Measurements from ENCODE around the gene ADIG.

Gene ADIG

DNA sequence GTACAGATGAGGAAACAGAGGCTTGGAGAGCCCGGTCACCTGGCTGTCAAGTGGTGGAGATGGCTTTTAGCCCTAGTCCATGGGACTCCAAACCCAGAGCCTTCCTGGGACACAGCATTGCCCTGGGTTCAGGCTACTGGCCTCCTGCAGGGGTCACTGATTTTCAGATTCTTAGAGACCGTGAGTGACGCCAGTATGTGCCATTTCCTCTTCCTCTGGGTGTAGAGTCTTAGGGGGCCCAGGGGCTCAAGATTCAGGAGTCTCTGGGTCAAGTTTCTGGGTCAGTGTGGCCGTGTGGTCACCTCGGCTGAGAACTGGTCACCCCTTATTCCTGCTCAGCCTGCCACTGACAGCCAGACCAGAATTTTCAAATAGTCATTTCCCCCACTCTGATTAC lies 21.2 kb downstream of the ADIG start:
- DNase-seq (ENCODE audit: low read depth, low spot score) = no peak

DNA sequence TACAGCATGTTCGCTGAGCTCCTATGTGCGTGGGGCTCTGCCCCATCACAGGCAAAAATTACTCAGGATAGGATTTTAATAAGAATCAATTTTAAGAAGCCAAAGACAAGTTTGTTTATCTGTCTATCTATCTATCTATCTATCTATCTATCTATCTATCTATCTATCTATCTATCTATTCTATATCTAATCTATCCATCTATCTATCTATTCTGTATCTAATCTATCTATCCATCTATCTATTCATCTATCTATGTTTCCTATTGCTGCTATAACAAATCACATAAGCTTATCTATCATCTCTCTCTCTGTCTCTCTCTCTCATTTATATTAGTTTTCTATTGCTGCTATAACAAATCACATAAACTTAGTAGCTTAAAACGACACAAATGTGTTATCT lies 22.3 kb downstream of the ADIG start:
- DNase-seq (ENCODE audit: low read depth, low spot score) = no peak

DNA sequence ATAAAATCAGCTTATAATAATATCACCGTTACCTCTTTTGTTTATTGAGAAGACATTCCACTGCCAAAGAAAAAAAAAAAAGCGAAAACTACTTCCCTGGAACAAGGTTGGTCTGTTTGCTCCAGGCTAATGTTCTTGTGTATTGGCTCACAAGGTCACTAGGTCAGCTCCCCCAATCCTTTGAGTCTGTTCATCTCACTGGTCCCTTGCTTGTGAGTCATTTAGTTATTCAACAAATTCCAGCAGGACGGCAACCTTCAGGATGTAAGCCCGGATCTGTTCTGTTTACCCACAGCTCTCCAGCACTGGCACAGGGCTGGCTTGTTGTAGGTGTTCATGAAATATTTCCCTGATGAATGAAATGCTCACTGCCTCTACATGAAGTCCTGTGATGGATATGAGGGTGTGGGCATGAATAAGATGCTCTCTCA lies 23.9 kb downstream of the ADIG start:
- no peak for DNase-seq (ENCODE audit: low read depth, low spot score)

DNA sequence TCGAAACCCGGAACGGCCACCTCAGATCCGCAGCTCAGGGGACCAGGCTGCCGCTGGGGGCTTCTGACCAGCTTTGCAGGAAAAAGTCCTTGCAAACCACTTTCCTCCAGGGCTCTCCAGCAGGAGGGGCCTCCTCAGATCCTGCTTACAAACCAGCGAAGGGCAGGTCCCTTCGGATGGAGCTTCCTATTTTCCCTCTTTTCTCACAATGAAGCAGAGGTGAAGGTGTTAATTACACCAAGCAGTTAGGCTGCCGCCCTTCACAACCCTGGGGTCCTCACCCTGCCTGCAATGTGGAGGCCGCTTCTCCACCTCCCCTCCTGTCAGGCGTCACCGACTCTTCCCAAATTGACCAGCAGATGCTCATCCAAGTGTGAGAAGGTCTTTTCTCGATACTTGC lies 26.4 kb downstream of the ADIG start:
- DNase-seq (ENCODE audit: low read depth, low spot score) = no peak

DNA sequence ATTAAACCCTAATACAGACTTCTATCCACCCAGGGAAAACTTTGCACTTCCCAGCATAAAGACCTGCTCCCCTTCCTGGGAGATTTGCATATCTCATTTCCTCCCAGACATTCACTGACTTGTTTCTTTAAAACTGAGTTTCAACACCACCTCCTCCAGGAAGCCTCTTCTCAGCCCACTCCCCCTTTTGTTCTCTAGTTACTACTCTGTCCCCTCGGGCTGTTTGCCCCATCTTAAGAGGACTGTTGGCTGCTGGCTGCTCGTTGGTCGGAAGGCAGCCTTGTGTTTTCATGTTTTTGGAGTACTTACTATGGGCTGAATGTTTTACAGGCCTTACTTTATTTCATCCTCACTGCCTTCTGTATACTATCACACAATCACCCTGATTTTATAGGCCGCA lies 27.2 kb downstream of the ADIG start:
- no peak for DNase-seq (ENCODE audit: low read depth, low spot score)

DNA sequence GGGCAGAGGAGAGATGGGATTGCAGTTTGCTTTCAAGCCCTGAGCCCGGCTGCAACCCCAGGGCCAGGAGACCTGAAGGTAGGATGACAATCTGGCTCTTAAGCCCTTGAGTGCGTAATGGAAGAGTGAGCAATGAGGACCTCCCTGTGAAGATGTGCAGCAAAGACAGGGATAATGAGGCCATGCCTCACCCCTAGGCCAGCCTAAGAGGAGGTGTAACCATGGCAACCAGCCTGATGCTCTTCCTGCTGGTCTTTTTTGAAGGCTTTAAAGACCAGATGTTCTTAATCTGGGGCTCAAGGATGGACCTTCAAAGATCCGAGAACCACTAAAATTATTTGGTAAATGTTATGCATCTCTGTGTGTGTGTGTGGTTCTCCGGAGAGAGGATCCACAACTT lies 28.8 kb downstream of the ADIG start:
- DNase-seq (ENCODE audit: low read depth, low spot score) = no peak

DNA sequence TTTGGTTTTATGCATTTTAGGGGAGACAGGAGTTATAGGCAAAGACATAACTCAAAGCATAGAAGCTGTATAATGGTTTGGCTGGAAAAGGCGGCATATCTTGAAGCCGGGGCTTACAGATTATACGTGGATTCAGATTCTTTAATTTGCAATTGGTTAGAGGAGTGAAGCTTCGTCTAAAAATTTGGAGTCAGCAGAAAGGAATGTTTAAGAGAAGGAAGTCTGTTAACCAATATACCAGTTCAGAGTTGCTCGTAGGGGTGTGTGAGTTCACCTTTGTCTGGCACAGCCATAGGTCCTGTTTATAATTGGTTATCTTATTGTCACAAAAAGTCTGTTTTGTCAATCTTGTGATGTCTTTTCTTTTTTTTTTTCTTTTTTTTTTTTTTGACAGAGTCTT lies 29.5 kb downstream of the ADIG start:
- DNase-seq (ENCODE audit: low read depth, low spot score) = no peak

DNA sequence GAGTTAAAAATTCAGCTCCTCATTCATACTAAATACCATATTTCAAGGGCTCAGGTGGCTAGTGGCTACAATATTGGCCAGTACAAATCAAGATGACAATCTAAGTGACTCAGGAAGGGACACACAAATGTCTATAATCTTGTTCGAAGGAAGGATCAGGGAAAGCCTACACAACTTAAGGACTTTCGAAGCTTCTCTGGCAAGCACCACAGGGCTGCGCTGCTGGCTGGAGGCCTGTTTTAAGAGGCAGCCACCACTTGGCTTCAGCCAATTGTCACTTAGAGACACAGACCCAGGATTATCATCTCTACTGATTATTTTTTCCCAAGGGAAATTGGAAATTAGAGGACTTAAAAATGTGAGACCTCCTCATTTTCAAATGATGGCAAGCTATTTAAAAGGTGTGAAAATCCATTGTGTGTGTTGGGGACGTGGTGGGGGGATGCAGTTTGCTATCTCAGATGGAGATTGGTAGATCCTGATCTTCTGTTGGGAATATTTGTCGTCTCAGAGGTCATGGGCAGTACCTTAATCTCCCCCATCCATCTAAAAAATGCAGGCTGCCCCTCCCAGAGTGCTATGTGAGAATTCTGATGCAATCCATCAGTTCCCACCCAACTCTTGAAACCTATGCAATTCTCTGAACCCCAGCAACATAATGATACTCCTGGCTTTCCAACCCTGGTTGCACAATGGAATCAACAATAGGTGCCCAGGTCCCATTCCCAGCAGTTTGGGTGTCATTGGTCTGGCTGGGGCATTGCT lies 31.9 kb downstream of the ADIG start:
- no peak for DNase-seq (ENCODE audit: low read depth, low spot score)

DNA sequence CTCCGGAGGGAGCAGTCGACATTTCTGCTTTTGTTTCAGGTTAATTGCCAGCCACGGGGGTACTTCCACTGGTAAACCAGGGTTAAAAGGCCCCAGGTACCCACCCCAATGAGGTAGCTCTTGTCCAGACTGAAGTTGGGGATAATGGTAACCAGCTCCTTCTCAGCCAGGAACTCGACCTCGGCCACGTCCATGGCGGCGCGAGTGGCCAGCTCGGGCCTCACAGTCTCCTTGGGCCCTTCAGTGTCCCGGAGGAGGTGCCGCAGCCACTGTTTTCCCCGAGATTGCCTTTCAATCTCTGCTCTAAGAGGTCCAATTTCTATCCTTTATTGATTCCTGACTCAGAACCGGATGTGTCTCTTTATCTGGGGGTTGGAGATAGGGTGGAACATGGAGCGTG lies 34.3 kb downstream of the ADIG start:
- no peak for DNase-seq (ENCODE audit: low read depth, low spot score)

DNA sequence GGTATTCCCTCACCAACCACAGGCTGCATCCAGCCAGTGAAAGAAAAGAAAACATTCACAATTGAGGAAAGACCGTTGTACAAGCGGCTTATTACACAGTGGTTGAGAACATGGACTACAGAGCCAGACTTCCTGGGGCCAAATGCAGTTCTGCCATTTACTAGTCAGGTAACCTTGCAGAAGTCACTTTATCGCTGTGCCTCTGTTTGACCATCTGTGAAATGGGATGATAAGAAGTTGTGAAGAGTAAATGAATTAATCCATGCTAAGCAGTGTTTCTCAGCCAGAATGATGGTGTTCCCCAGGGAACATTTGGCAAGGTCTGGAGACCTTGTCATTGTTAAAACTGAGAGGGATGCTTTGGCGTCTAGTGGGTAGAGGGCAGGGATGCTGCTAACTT lies 35.5 kb downstream of the ADIG start:
- no peak for DNase-seq (ENCODE audit: low read depth, low spot score)

DNA sequence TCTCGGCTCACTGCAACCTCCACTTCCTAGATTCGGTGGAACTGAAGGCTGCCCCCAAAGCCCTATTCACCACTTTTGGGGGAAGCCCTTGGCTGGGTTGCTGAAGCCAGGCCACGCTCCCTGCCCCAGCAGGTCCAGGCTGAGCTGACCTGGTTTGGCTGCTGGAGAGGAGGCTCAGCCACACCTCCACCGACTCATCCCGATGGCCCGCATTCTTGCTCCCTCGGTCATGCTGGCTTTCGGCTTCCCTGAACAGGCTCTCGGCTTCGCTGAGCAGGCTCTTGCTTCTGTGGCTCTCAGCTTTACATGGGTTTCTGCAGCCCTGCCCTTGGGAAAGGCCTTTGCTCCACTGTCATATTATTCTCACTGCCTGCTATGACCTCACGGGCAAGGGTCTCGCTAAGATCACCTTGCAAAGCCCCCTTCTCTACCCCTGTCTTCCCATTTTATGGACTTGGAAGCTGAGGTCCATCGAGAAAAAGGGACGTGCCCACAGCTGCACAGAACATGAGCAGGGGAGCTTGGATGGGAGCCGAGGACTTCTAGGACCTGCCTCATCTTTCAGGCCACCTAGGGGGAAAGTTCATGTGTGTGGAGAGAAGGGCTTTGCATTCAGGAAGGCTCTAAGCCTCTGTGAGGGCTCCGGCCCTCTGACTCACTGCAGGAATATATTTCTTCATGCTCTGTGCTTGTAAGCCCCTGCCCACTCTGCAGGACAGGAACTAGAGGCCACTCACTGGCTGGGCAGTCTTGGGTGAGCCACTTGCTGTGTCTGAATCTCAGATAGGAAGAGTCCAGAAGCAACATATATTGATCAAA lies 36.2 kb downstream of the ADIG start:
- no peak for DNase-seq (ENCODE audit: low read depth, low spot score)

DNA sequence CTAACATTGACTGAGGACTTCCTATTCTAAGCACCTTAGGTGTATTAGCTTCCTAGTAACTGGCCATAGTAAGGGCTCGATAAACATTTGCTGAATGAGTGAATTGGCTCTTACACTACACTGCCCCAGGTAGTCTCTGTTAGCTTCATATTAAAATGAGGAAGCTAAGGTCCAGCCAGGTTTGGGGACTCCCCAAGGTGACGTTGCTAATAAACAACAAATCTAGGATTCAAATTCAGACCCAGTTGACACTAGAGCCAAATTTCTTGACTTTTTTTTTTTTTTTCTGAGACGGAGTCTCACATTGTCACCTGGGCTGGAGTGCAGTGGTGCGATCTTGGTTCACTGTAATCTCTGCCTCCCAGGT lies 36.8 kb downstream of the ADIG start:
- DNase-seq (ENCODE audit: low read depth, low spot score) = no peak

DNA sequence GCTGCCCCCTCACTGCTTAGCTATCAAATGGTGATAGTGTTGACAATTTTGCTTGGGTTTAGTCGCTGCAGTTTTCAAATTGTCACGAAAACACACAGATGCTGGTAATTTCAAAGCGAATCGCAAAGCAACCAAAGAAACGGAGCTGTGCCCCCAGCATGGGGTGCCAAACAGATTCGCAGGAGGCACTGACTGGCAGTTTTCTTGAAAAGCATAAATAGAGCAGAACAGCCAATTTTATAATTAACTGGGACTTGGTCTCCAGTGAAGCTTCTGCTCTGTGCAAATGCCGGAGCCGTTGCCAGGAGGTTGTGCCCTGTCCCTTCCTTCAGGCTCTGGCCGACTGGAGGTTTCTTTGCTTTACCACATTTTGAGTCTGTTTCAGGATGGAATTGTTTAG lies 39.4 kb downstream of the ADIG start:
- no peak for DNase-seq (ENCODE audit: low read depth, low spot score)

DNA sequence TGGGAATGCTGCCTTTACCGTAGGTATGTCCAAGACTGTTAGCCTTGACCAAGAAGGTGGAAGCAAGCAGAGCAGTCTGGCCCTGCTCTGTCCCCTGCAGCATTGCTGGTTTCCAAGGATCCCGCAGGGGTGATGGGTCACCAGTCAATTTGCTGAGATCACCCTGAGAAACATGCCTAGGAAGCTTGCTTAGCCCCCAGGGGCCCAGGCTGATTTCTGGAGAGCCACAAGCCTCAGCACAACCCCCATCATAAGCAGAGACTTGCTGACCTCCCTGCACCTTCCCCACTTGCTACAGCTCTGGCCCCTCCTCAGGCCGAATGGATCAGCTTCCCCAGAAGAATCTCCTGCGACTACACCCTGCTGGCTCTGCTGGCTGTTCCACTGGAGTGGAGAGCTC lies 42.1 kb downstream of the ADIG start:
- DNase-seq (ENCODE audit: low read depth, low spot score) = no peak

DNA sequence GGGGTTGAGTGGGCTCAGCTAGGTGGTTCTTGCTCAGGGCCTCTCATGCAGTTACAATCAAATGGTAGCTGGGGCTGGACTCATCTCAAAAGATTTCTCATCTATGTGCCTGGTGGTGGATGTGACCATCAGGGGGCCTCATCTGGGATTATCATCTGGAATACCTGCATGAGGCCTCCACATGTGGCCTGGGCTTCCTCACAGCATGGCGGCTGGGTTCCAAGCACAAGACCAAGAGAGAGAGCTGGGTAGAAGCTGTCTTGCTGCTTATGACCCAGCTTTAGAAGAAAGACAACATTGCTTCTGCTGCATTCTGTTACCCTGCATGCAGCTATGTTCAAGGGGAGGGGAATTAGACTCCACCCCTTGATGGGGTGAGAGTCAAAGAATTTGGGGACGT lies 43.1 kb downstream of the ADIG start:
- DNase-seq (ENCODE audit: low read depth, low spot score) = no peak

DNA sequence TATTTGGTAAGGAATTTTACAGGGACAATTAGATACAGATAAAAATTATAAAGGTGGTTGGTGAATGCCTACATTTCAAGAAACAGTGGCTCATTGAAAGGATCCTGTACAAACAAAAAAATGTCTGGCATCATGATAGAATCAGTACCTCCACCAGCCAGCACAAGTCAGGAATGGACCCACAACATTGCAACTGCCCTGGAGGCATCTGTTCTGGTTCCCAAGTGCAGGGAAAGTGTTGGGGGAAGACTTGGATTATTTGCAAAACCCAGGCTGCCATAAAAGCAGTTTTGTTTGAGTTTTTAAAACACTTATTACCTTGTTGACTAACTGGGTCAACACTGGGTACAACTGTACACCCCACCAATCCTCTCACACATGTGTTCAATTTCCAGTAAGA lies 44.9 kb downstream of the ADIG start:
- DNase-seq (ENCODE audit: low read depth, low spot score) = no peak

DNA sequence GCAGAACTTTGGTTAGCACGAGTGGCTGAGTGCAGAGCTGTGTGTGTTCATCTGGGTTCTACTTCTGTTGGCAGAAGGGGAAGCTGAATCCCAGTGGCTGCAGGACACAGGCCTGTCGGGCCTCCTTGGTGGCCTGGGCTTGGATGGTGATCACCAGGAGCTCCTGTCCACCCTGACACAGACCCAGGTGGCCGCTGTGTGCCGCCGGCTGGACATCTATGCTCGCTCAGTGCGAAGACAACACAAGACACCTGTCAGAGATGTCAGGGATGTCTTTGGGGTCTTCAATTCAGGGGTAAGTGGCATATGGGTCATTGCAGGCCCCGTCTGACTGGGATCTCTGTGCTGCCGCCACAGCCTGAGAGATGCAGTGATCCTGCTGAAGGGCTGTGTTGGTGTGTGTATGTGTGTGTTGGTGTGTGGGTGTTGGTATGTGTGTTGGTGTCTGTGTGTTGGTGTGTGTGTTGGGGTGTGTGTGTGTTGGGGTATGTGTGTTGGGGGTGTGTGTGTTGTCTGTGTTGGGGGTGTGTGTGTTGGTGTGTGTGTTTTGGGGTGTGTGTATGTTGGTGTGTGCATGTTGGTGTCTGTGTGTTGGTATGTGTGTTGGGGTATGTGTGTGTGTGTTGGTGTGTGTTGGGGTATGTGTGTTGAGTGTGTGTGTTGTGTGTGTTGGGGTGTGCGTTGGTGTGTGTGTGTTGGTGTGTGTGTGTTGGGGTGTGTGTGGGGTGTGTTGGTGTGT lies 46.1 kb downstream of the ADIG start:
- DNase-seq (ENCODE audit: low read depth, low spot score) = no peak

DNA sequence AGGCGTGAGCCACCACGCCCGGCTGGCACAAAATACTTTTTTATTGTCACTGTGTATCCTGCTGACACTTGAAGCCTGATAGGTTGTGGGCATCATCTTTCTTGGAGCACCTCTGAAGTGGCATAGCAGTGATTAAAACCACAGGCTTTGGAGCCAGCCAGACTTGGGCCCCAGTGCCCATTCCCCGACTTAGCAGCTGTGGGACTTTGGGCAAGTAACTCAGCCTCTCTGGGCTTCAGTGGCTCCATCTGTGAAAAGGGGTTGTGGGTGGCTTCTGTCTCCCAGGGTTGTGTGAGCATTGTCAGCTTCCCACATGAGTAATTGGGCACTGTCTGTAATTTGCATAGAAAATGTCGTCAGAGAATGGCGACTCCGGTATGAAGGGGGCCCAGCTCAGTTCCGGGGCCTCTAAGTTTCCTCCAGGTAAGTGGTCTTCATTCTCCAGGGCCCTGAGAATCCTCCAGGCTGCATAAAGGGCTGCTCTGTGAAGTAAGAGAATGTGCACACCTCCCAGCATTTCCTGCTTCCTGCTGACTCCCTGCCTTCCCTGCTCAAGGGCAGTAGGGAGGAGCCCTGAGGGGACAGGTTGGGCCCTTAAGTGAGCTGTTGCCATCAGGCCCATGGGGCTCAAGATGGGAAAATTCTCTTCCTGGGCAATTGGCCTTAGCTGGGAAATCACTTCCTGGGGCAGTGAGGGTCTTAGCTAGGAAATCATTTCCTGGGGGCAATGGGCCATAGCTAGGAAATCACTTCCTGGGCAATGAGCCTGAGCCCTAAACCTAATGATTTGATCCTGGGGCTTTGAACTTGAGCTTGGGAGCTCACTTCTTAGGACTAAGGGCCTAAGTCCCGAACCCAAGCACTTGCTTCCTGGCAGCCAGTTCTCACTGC lies 47.8 kb downstream of the ADIG start:
- no peak for DNase-seq (ENCODE audit: low read depth, low spot score)

DNA sequence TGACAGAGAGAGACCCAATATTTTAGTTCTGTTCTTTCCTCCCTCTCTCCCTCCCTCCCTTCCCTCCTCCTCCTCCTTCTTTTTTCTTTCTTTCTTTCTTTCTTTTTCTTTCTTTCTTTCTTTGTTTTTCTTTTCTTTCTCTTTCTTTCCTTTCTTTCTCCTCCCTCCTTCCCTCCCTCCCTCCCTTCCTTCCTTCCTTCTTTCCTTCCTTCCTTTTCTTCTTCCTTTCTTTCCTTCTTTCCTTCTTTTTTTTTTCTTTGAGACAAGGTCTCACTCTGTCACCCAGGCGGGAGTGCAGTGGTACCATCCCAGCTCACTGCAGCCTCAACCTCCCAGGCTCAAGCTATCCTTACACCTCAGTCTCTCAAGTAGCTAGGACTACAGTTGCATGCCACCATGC lies 49.0 kb downstream of the ADIG start:
- no peak for DNase-seq (ENCODE audit: low read depth, low spot score)

DNA sequence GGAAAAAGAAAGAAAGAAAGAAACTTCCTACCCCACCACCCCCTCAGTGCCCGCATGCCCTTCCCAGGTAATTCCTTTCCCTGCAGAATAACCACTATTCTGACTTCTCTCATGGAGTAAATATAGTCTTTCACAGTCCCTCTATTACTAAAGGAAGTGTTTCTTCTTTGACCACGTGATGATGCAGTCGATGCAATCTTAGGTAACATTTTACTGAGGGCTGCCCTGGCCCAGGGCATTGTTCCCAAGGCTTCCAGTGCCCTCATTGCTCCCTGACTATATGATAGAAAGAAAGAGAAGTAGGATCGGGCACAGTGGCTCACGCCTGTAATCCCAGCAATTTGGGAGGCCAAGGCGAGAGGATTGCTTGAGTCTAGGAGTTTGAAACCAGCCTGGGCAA lies 49.7 kb downstream of the ADIG start:
- DNase-seq (ENCODE audit: low read depth, low spot score) = no peak

DNA sequence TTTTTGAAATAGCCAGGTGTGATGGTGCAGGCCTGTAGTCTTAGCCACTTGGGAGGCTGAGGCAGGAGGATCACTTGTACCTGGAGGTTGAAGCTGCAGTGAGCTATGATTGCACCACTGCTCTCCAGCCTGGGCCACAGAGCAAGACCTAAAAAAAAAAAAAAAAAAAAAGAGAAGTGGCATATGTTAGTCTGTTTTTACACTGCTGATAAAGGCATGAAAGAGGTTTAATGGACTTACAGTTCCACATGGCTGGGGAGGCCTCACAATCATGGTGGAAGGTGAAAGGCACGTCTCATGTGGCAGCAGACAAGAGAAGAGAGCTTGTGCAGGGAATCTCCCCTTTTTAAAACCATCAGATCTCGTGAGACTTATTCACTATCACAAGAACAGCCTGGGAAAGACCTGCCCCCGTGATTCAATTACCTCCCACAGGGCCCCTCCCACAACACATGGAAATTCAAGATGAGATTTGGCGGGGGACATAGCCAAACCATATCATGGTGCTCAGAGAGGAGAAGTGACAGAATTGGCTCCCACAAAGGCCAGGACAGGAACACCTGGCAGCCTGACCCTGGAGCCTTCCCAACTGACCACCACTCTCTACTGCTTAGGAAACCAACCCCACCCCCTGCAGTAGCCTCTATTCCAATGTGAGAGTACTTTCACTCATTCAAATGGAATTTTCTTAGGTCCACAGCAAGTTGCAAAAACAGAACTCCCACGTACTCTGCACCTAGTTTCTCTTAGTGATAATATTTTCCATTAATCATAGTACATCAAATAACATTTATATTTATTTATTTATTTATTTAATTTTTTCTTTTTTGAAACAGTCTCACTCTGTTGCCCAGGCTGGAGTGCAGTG lies 50.4 kb downstream of the ADIG start:
- no peak for DNase-seq (ENCODE audit: low read depth, low spot score)

Data from brain pericyte (primary cell).